Epithelial cell of proximal tubule (primary cell): ENCODE data around the gene B3GAT3. TPM values are rescaled to one million over a fixed set of nuclear protein-coding genes. Genes with fewer than 3 reads are reported as not detected.

Experiments
- DNase-seq: peaks from one replicate; pipeline ENCODE4 v3.0.0-alpha.2; 2011; ENCODE audit warnings: low read depth
- H3K4me3 ChIP-seq: 2 replicates; pipeline ENCODE4 v1.5.1; 2011; ENCODE audit warnings: low read depth, mild to moderate bottlenecking, low read length
- CTCF ChIP-seq: conservative IDR thresholded peaks from 2 replicates; pipeline ENCODE4 v1.5.1; 2012; ENCODE audit warnings: low read depth, mild to moderate bottlenecking, low read length
- total RNA-seq: library from RNA; depleted of rRNA; stranded (reverse); fragments of >200 nt; gene quantifications from 2 replicates; pipeline ENCODE4 v1.2.3, GENCODE V29; 2015

Gene B3GAT3
- total RNA-seq, 1 donor from 2014 or later, result 67.7 TPM

DNA sequence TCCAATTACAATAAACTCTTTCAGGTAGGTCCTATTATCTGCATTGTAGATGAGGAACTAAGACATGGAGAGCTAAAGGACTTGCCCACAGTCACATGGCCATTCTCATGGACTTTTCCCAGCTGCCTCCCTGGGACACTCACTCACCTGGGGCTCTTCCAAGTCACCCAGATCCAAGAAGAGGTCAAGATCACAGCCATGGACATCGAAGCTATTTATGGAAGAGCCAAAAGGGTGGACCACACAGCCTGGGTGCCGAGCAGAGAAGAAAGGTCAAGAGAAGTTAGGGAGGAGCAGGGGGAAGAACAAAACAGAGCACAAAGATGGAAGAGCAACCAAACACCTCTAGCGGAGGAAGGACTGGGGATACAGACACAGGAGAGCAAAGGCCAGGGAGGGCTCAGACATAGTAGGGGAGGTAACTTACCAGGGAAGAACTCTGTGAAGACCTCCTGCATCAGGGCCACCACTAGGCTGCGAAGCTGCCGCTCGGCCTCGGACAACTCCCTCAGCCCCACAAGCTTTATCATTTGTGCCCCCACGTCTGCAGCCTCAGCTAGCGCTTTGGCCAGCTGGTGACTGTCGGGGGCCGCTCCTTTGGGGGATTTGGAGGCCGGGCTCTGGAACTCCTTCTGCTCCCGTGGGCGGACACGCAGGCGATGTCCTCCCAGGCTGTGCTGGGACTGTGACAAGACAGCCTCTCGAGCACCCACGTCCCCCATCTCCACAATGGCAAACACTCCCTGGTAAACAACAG, 40.6 kb downstream of the B3GAT3 start:
- DNase-seq, result no peak
- no peak for TF ChIP-seq CTCF

DNA sequence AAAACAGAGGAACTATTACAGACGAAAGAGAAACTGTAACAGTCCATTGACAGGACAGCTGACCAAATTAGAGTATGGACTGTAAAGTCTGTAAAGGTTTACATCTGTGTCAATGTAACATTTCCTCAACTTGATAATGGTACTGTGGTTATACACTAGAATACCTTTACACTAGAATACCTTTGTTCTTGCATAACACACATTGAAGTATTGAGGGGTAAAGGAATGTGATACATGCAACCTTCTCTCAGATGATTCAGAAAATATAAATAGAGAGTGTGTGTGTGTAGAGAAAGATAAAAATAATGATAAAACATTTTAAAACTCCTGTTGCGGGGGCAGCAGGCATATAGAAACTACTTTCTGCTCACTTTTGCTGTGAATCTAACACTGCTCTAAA, 42.5 kb downstream of the B3GAT3 start:
- no peak for DNase-seq
- H3K4me3 ChIP-seq, result no peak overlapping the region
- no peak for TF ChIP-seq CTCF

More for the DNA sequence above, 40.6 kb downstream of the B3GAT3 start:
- no peak overlapping the region for H3K4me3 ChIP-seq

- no peak overlapping the region for H3K4me3 ChIP-seq
- no peak for DNase-seq
- TF ChIP-seq CTCF, result no peak
Observed at GRCh38 chr11:62578541-62578940, 43.2 kb downstream of the B3GAT3 start.

DNA sequence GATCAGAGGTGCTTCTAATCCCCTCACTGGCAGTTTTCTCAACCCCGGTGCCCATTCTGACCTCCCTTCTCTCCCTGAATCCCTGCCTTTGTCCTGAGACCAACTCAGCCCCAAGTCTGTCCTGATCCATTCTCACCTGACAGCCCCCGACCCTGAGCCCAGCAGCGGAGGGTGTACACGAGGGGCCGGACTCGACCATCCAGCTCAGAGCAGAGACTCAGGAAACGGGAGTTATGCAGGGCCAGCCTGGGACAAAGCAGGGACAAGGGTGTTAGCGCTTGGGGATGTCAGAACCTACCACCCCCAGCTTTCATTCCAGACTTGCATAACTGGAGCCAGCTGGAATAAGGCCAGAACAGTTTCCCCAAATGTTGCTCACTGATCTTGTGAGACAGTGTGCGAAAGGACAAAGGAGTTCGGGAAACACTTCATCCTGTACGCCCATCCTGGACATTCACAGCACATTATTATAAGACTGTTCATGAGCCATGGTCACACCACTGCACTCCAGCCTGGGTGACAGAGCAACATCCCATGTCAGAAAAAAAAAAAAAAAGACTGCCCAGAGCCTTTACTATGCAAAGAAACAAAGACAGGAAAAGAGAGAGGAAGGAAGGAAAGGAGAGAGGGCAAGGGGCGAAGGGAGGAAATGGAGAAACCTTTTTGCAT, 44.6 kb downstream of the B3GAT3 start:
- DNase-seq, result no peak
- no peak overlapping the region for H3K4me3 ChIP-seq
- TF ChIP-seq CTCF, result no peak

GRCh38 chr11:62575837-62576236, 45.9 kb downstream of the B3GAT3 start:
- DNase-seq, result no peak
- TF ChIP-seq CTCF, result no peak
- H3K4me3 ChIP-seq, result no peak overlapping the region

GRCh38 chr11:62575156-62575555, 46.6 kb downstream of the B3GAT3 start:
- TF ChIP-seq CTCF, result no peak
- peak overlapping the region; percentile 73 for H3K4me3 ChIP-seq
- DNase-seq, result no peak
